GM12872 (cell line): ENCODE results near the gene SGCA.

ENCODE experiments used
- TF ChIP-seq, protein P1 (sequence below): IDR thresholded peaks from 3 replicates; pipeline ENCODE4 v1.5.1; 2011; ENCODE audit warnings: low read depth, mild to moderate bottlenecking, low read length, moderate library complexity; ENCODE audit not compliant: insufficient read depth

SGCA gene

GRCh38 chr17:50130559-50131305, 35.1 kb upstream of the SGCA start:
- TF ChIP-seq, protein P1, sequence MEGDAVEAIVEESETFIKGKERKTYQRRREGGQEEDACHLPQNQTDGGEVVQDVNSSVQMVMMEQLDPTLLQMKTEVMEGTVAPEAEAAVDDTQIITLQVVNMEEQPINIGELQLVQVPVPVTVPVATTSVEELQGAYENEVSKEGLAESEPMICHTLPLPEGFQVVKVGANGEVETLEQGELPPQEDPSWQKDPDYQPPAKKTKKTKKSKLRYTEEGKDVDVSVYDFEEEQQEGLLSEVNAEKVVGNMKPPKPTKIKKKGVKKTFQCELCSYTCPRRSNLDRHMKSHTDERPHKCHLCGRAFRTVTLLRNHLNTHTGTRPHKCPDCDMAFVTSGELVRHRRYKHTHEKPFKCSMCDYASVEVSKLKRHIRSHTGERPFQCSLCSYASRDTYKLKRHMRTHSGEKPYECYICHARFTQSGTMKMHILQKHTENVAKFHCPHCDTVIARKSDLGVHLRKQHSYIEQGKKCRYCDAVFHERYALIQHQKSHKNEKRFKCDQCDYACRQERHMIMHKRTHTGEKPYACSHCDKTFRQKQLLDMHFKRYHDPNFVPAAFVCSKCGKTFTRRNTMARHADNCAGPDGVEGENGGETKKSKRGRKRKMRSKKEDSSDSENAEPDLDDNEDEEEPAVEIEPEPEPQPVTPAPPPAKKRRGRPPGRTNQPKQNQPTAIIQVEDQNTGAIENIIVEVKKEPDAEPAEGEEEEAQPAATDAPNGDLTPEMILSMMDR = no peak

DNA sequence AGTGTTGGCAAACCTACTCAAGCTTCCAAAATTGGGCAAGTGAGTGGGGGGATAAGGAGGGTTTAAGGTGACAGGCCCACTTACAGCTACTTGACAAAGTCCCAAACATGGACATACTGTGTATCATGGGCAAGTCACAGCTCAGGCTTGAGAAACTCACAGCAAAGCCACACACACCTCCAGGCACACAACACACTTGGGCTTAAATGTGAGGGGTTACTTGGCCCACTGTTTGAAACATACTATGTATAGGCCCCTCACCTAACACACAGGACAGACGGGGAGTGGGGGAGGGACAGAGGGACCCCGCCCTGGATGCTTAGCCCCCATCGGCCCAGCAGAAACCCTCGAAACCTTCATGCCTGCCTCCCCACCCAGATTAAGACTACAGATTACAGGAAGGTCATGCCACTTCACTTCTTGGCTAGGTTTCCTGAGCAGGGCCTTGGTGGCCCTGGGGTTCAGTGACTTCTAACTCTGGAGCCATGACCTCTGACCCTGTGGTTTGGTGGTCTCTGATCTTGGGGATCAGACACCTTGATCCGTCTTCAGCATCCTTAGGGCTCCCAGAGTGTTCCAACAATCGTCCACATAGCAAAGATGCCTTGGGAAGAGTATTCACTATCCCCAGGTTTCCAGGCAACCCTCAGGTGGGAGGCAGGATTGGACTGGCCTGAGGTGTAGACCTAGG, 33.6 kb upstream of the SGCA start:
- TF ChIP-seq, protein P1 = no peak

GRCh38 chr17:50133028-50133768, 32.6 kb upstream of the SGCA start:
- TF ChIP-seq, protein P1 = no peak

DNA sequence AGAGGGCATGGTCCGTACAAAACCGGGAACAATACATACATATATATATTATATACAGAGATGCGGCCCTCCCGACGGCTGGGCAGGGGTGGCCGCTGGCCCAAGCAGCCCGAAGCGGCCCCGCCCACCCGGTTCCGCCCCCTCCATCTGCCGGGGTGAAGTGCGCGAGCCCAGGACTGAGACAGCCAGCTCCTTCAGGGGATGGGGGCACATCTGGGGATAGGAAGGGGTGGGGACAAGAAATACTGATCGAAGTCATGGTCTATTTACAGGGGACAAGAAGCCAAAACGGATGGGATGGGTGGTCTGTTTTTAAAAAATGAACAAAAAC, 32.1 kb upstream of the SGCA start:
- TF ChIP-seq, protein P1 = no peak

- TF ChIP-seq, protein P1 = no peak
Measured at GRCh38 chr17:50134206-50135110, 31.3 kb upstream of the SGCA start.

DNA sequence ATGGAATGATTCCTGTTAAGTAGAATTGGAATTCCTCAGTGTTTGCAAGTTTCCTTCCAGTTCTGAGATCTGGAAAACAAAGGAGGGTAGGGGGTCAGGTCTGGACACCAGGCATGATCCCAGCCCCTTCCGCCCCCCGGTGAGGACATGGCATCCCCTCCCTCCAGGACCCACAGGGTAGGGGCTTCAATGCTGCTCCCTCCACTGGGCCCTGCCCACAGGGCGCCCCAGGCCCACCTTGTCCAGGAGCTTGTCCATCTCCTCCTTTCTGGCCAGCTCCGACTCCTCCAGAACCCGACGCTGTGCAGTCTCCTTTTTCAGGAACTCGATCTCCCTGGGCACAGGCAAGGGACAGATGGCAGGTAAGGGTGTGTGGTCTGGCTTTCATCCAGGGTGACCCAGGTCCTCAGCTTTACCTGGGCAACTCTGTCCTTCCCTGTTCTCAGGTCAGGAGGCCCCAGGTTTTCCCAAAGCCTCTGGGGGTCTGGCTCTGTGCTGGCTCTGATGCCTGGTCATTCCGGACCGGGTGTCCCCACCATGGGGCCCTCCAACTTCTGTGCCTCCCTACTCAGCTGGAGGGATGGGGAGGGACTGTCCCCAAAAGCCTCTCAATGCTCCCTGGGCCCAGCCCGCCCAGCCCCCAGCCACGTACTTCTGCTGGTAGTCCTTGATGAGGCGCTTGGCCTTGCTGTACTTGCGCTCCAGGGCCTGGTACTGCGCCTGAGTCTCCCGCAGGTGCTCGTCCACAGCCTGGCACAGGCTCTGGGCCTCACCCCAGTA, 30.3 kb upstream of the SGCA start:
- TF ChIP-seq, protein P1 = no peak
